ENCODE data around the gene CAMTA1. TPM values are rescaled to one million over a fixed set of nuclear protein-coding genes. Genes with fewer than 3 reads are reported as not detected.
"Not testable (repeated sequence)": the region's sequence is repeated elsewhere in the genome, so short reads cannot be mapped to it uniquely, and the experiment has no call there.

The CAMTA1 gene
- total RNA-seq, 1 donor from 2014 or later, result 43.1 TPM

- intact Hi-C loops (cut with micrococcal nuclease), result no loop called here
Measured at GRCh38 chr1:7679159-7679872, 894.1 kb downstream of the CAMTA1 start.

- intact Hi-C loops (cut with micrococcal nuclease), result no loop called here
Measured at GRCh38 chr1:7679873-7680206, 894.6 kb downstream of the CAMTA1 start.

- intact Hi-C loops (cut with micrococcal nuclease), result no loop called here
Measured at GRCh38 chr1:7680207-7680954, 895.1 kb downstream of the CAMTA1 start.

GRCh38 chr1:7680955-7681268 lies 895.7 kb downstream of the CAMTA1 start:
- intact Hi-C loops (cut with micrococcal nuclease), result no loop called here

GRCh38 chr1:7681401-7681800 lies 896.1 kb downstream of the CAMTA1 start:
- intact Hi-C loops (cut with micrococcal nuclease), result no loop called here

GRCh38 chr1:7683521-7683920 lies 898.3 kb downstream of the CAMTA1 start:
- intact Hi-C loops (cut with micrococcal nuclease), result no loop called here

GRCh38 chr1:7684132-7684531 lies 898.9 kb downstream of the CAMTA1 start:
- intact Hi-C loops (cut with micrococcal nuclease), result no loop called here

GRCh38 chr1:7684861-7685635 lies 899.8 kb downstream of the CAMTA1 start:
- intact Hi-C loops (cut with micrococcal nuclease), result no loop called here

GRCh38 chr1:7686301-7686850 lies 901.1 kb downstream of the CAMTA1 start:
- intact Hi-C loops (cut with micrococcal nuclease), result no loop called here

- intact Hi-C loops (cut with micrococcal nuclease), result no loop called here
Measured at GRCh38 chr1:7687411-7687810, 902.2 kb downstream of the CAMTA1 start.

GRCh38 chr1:7688659-7689058 lies 903.4 kb downstream of the CAMTA1 start:
- intact Hi-C loops (cut with micrococcal nuclease), result no loop called here

- intact Hi-C loops (cut with micrococcal nuclease), result not testable (repeated sequence)
Measured at GRCh38 chr1:7689307-7689706, 904.1 kb downstream of the CAMTA1 start.

GRCh38 chr1:7690076-7690475 lies 904.8 kb downstream of the CAMTA1 start:
- intact Hi-C loops (cut with micrococcal nuclease), result no loop called here

- intact Hi-C loops (cut with micrococcal nuclease), result no loop called here
Measured at GRCh38 chr1:7690496-7691182, 905.4 kb downstream of the CAMTA1 start.

GRCh38 chr1:7691576-7691975 lies 906.3 kb downstream of the CAMTA1 start:
- intact Hi-C loops (cut with micrococcal nuclease), result no loop called here

- intact Hi-C loops (cut with micrococcal nuclease), result no loop called here
Measured at GRCh38 chr1:7692005-7692404, 906.8 kb downstream of the CAMTA1 start.

GRCh38 chr1:7693037-7693436 lies 907.8 kb downstream of the CAMTA1 start:
- intact Hi-C loops (cut with micrococcal nuclease), result not testable (repeated sequence)

- intact Hi-C loops (cut with micrococcal nuclease), result no loop called here
Measured at GRCh38 chr1:7693662-7694061, 908.4 kb downstream of the CAMTA1 start.

- intact Hi-C loops (cut with micrococcal nuclease), result no loop called here
Measured at GRCh38 chr1:7694600-7695496, 909.6 kb downstream of the CAMTA1 start.

- intact Hi-C loops (cut with micrococcal nuclease), result no loop called here
Measured at GRCh38 chr1:7695497-7696117, 910.4 kb downstream of the CAMTA1 start.
